ENCODE measurements around the gene GBP7. TPM values are rescaled to one million over a fixed set of nuclear protein-coding genes. Genes with fewer than 3 reads are reported as not detected.

Gene GBP7
- total RNA-seq, 4 donors from 2014 or later = not detected

DNA sequence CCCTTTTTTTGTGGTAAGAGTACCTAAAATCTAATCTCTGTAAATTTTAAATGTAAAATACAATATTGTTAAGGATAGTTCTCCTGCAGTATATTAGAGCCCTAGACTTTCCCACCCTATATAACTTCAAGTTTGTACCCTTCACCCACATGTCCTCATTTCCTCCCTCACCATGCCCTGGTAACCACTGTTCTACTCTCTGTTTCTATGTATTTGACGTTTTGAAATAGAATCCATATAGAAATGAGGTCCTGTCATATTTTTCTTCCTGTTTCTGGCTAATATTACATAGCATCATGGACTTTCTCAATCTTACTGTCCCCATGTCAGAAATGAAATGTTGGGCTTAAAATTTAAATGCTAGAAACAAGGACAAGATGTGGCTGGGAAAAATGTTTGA is 24.8 kb downstream of the GBP7 start:
- TF ChIP-seq EP300 (IDR thresholded peaks at IDR 0.05; ENCODE audit: low read depth) (no peak), POLR2A (IDR thresholded peaks at IDR 0.05) (no peak), POLR2AphosphoS5 (IDR thresholded peaks at IDR 0.05) (no peak)
- TF ChIP-seq, protein P1, sequence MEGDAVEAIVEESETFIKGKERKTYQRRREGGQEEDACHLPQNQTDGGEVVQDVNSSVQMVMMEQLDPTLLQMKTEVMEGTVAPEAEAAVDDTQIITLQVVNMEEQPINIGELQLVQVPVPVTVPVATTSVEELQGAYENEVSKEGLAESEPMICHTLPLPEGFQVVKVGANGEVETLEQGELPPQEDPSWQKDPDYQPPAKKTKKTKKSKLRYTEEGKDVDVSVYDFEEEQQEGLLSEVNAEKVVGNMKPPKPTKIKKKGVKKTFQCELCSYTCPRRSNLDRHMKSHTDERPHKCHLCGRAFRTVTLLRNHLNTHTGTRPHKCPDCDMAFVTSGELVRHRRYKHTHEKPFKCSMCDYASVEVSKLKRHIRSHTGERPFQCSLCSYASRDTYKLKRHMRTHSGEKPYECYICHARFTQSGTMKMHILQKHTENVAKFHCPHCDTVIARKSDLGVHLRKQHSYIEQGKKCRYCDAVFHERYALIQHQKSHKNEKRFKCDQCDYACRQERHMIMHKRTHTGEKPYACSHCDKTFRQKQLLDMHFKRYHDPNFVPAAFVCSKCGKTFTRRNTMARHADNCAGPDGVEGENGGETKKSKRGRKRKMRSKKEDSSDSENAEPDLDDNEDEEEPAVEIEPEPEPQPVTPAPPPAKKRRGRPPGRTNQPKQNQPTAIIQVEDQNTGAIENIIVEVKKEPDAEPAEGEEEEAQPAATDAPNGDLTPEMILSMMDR (IDR thresholded peaks at IDR 0.05) = no peak
- H3K27me3 ChIP-seq = no peaks in the 10 kb centered on the region
- intact Hi-C loops (cut with DNase I; ENCODE audit: low total_unique reads) (no loop called here), in situ Hi-C loops (cut with MboI; ENCODE audit: low pct_ligation_motif_present in 1 of 4, low pct_unique_long_range_greater_than_20kb in 1 of 4, low sequenced_read_pairs in 3 of 4) (no loop called here)
- no peaks in the 10 kb centered on the region for H3K9me3 ChIP-seq
- no peak for DNase-seq
- WGBS, 2 donors (ENCODE audit: low coverage in 1 of 2) = 46 to 50% methylated on average over 1 of the region's 1 CpG
- peaks cover 0 to 4% (median 0%) of the 10 kb centered on the region in 4 donors for H3K4me1 ChIP-seq
- H3K4me3 ChIP-seq = no peak overlapping the region
- H3K36me3 ChIP-seq = no peaks in the 10 kb centered on the region
- H3K27ac ChIP-seq = no peak overlapping the region

DNA sequence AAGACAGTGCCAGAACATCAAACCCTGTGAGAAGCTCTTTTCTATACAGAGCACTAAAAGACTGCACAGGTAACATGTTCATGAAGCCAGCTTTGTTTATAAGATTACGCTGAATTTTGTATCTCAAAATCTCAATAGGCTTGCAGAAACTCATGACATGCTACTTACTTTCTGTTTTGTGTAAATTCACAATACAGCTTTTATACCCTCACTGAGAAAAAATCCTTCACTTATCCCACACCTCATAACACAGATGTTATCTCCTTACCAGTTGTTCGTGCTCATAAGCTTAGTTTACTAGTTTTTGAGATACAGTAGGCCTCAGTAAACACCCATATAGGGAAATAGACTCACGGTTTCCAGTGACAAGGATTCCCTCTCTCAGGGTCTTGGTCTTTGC is 25.8 kb downstream of the GBP7 start:
- no peak for DNase-seq
- no peak overlapping the region for H3K27ac ChIP-seq
- no peaks in the 10 kb centered on the region for H3K27me3 ChIP-seq
- intact Hi-C loops (cut with DNase I; ENCODE audit: low total_unique reads) = no loop called here
- TF ChIP-seq POLR2A (IDR thresholded peaks at IDR 0.05) (no peak), EP300 (IDR thresholded peaks at IDR 0.05; ENCODE audit: low read depth) (no peak), POLR2AphosphoS5 (IDR thresholded peaks at IDR 0.05) (no peak)
- TF ChIP-seq, protein P1 (IDR thresholded peaks at IDR 0.05) = no peak
- in situ Hi-C loops (cut with MboI; ENCODE audit: low pct_ligation_motif_present in 1 of 4, low pct_unique_long_range_greater_than_20kb in 1 of 4, low sequenced_read_pairs in 3 of 4) = no loop called here
- H3K9me3 ChIP-seq = no peaks in the 10 kb centered on the region
- H3K4me1 ChIP-seq = peaks cover 0 to 4% (median 0%) of the 10 kb centered on the region in 4 donors
- WGBS, 2 donors (ENCODE audit: low coverage in 1 of 2) = 75 to 79% methylated on average over 3 of the region's 3 CpGs
- no peaks in the 10 kb centered on the region for H3K36me3 ChIP-seq
- no peak overlapping the region for H3K4me3 ChIP-seq

DNA sequence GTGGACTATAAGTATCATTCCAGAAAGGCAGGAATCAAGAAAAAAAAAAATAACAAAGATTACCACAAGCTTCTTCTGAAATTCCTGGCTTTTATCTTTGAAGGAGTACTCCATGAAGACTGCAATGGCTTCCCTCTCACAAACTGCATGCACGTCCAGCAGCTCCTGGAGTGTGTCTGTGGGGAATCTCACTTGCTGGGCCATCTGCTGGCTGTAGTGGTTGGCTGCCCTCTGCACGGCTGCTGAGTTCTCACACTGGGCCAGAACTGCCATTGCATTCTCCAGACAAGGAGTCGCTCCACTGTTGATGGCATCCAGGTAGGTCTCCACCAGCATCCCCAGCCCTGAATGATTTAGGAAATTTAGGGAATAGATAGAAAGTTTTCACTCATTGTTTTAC is 26.6 kb downstream of the GBP7 start:
- TF ChIP-seq, protein P1 (IDR thresholded peaks at IDR 0.05) = peak in 2 of 5 experiments; percentile 24 to 32
- TF ChIP-seq POLR2AphosphoS5 (IDR thresholded peaks at IDR 0.05) = no peak
- H3K4me3 ChIP-seq = no peak overlapping the region
- intact Hi-C loops (cut with DNase I; ENCODE audit: low total_unique reads) = no loop called here
- DNase-seq = peak; percentile 31
- 47 to 83% methylated on average over 1 to 3 of the region's 3 CpGs for WGBS, 2 donors (ENCODE audit: low coverage in 1 of 2)
- H3K27me3 ChIP-seq = no peaks in the 10 kb centered on the region
- H3K9me3 ChIP-seq = no peaks in the 10 kb centered on the region
- in situ Hi-C loops (cut with MboI; ENCODE audit: low pct_ligation_motif_present in 1 of 4, low pct_unique_long_range_greater_than_20kb in 1 of 4, low sequenced_read_pairs in 3 of 4) = no loop called here
- H3K4me1 ChIP-seq = peaks cover 0 to 4% (median 0%) of the 10 kb centered on the region in 4 donors
- no peak overlapping the region for H3K27ac ChIP-seq
- H3K36me3 ChIP-seq = no peaks in the 10 kb centered on the region

DNA sequence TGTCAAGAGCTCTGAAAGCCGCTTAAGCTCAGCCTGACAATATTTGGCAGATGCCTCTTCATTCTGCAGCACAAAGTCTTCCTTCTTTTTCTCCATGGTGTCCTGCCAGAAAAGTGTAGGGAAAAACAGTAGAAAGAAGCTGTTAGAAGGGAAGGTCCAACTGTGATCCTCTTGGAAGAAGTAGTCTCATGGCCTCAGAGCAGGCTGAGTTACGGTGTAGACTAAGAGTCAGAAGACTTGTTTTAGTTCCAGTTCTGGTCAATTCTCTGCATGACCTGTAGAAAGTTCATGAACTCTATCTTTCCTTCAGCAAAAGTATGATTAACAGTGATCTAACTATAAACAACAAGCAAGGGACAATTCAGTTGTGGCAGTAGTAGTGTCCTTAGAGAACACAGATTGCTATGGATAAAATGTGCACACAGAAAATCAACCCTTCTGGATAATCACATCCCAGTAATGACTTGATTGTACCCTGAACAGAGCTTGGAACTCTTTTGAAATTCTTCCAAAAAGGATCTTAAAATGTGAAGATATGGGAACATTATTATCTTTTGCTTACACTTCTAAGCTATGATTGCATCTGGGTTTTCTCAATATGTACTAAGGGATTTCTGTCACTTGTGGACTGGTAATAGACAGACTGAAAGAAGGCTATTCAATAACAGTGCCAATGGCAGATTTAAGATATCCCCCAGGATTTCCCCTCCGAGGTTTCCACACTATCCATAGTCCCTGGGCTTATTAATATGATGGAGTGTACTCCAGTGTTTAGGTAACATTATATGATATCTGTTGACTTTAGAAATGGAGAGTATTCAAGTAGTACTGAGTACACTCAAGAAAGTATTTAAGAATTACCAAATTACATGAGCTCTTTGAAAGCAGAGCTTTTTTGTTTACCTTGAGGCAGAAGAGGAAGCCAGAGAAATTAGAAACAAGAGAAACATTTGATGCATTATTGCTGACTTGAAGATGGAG is 27.8 kb downstream of the GBP7 start:
- H3K9me3 ChIP-seq = no peaks in the 10 kb centered on the region
- no peak for TF ChIP-seq EP300 (IDR thresholded peaks at IDR 0.05; ENCODE audit: low read depth)
- TF ChIP-seq POLR2AphosphoS5 (IDR thresholded peaks at IDR 0.05) = no peak
- TF ChIP-seq POLR2A (IDR thresholded peaks at IDR 0.05) = no peak
- TF ChIP-seq, protein P1 (IDR thresholded peaks at IDR 0.05) = no peak
- no peak overlapping the region for H3K4me3 ChIP-seq
- H3K36me3 ChIP-seq = no peaks in the 10 kb centered on the region
- no peak overlapping the region for H3K27ac ChIP-seq
- in situ Hi-C loops (cut with MboI; ENCODE audit: low pct_ligation_motif_present in 1 of 4, low pct_unique_long_range_greater_than_20kb in 1 of 4, low sequenced_read_pairs in 3 of 4) (no loop called here), intact Hi-C loops (cut with DNase I; ENCODE audit: low total_unique reads) (no loop called here)
- DNase-seq = no peak
- H3K4me1 ChIP-seq = peaks cover 0 to 4% (median 0%) of the 10 kb centered on the region in 4 donors
- H3K27me3 ChIP-seq = no peaks in the 10 kb centered on the region
- 75 to 86% methylated on average over 2 to 3 of the region's 3 CpGs for WGBS, 2 donors (ENCODE audit: low coverage in 1 of 2)

All from transverse colon (tissue), 4 donors.